ENCODE data around the gene PSME1. TPM values are rescaled to one million over a fixed set of nuclear protein-coding genes. Genes with fewer than 3 reads are reported as not detected.

The PSME1 gene
- total and polyA plus RNA-seq, 2 of the 13 experiments (the other 11 are each of a cell fraction or from before 2014, with no cell fraction given) = 159 to 608 TPM

DNA sequence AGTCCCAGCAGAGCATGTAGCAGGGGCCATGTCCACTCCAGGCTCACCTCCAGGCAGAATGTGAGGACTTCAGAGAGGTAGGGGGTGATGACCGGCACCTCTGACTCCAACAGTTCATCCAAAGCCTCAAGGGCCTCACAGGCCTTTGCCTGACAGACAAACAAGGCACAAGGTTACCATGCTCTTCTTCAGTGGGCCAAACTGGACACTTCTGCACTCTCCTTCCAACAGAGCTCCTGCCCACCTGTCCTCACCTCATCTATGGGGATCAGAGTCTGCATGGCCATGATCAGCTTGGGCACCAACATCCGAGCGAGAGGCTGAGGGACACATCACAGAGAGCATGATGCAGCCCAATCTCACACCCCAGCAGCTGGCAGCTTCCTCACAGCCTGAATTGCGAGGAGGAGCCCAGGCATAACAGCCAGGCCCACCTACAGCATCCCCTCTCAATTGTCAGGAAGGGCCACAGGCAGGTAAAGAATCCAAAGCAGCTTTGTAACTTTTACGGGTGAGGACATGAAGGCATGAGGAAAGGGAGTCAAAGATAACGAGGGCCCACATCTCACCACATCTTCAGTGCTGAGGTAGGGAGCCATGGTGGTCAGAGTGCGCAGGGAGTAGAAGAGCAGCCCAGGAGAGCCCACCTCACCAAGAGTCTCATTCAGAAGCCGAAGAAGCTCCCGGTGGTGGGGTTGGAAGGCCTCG is 51.0 kb downstream of the PSME1 start:
- H3K27me3 ChIP-seq (ENCODE audit: control insufficient read depth in 1 of 2, insufficient read depth in 2 of 2, low read length in 2 of 2) = no peaks in the 10 kb centered on the region
- peak overlapping the region in 2 of 3 experiments; percentile 77 to 92; a peak in 4 of 6 replicates for H3K4me3 ChIP-seq (replicated peaks in 1 of 3; ENCODE audit: insufficient read depth in 1 of 3, low read depth in 2 of 3, low read length in 3 of 3)
- no peak overlapping the region for H3K27ac ChIP-seq (ENCODE audit: extremely low read length, insufficient read depth, low read length)
- ATAC-seq = no peak
- CTCF ChIA-PET (ENCODE audit: low intra/inter-chr PET ratio, low total read pairs) = no interaction called here
- H3K79me2 ChIP-seq (ENCODE audit: insufficient read depth, low read length) = peaks cover 16% of the 10 kb centered on the region
- DNase-seq (ENCODE audit: low spot score) = no peak
- POLR2A ChIA-PET = interaction anchor here (0.8 to 6.4 kb wide), 9 partner anchors 9 to 112 kb away, joined by 4 to 65 read pairs (median 22); partner anchors contain the start of genes DCAF11, DHRS1, EMC9 and IRF9
- intact Hi-C loops (cut with micrococcal nuclease; ENCODE audit: unreplicated experiment) = no loop called here
- in situ Hi-C loops (cut with HindIII; ENCODE audit: extremely low pct_ligation_motif_present, low pct_unique_long_range_greater_than_20kb) = no loop called here
- peak overlapping the region; percentile 84; the same call in 1 of the 2 replicates for H3K9ac ChIP-seq (ENCODE audit: insufficient read depth, low read depth, low read length)
- H3K4me2 ChIP-seq (ENCODE audit: low read depth, low read length) = peak overlapping the region; percentile 96
- 93% methylated on average over 10 of the region's 10 CpGs for WGBS (ENCODE audit: low lambda C conversion rate)
- H3K9me3 ChIP-seq (ENCODE audit: low read length) = no peaks in the 10 kb centered on the region
- no peak overlapping the region for H2AFZ ChIP-seq (ENCODE audit: low read length)
- no TSS peak for BruUV-seq (replicated peaks)
- no peak for FAIRE-seq
- peaks cover 28% of the 10 kb centered on the region for H3K4me1 ChIP-seq (ENCODE audit: insufficient read depth, low read length)
- peaks cover 64 to 73% of the 10 kb centered on the region in 2 experiments for H3K36me3 ChIP-seq (replicated peaks in 1 of 2; ENCODE audit: control insufficient read depth in 1 of 2, insufficient read depth in 2 of 2, low read length in 2 of 2)
- H4K20me1 ChIP-seq (ENCODE audit: insufficient read depth, low read length) = no peaks in the 10 kb centered on the region
- TF ChIP-seq, protein P1, sequence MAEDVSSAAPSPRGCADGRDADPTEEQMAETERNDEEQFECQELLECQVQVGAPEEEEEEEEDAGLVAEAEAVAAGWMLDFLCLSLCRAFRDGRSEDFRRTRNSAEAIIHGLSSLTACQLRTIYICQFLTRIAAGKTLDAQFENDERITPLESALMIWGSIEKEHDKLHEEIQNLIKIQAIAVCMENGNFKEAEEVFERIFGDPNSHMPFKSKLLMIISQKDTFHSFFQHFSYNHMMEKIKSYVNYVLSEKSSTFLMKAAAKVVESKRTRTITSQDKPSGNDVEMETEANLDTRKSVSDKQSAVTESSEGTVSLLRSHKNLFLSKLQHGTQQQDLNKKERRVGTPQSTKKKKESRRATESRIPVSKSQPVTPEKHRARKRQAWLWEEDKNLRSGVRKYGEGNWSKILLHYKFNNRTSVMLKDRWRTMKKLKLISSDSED (CRISPR knock-in tag; IDR thresholded peaks at IDR 0.05) = 0 out of 2 replicates have a peak, but pooled peaks have one; percentile 30
- TF ChIP-seq BRD4 (CRISPR knock-in tag; IDR thresholded peaks at IDR 0.05) (peak; percentile 53; the same call in 1 of the 2 replicates), KLF16 (CRISPR knock-in tag; IDR thresholded peaks at IDR 0.05) (0 out of 4 replicates have a peak, but pooled peaks of 1 of the 2 experiments have one; percentile 68), NRL (CRISPR knock-in tag; IDR thresholded peaks at IDR 0.05; ENCODE audit: borderline replicate concordance) (peak; percentile 44; the same call in 1 of the 2 replicates), ZNF333 (CRISPR knock-in tag; IDR thresholded peaks at IDR 0.05; ENCODE audit: borderline replicate concordance) (peak; percentile 34; the same call in 1 of the 2 replicates), IRX3 (CRISPR knock-in tag; IDR thresholded peaks at IDR 0.05; ENCODE audit: borderline replicate concordance, low read depth) (no peak), EP300 (IDR thresholded peaks at IDR 0.05; ENCODE audit: low read depth in 2 of 2, low read length in 2 of 2) (no peak), EP300 (CRISPR knock-in tag; IDR thresholded peaks at IDR 0.05; ENCODE audit: borderline replicate concordance) (0 out of 2 replicates have a peak, but pooled peaks have one; percentile 43), PCBP2 (optimal IDR thresholded peaks at IDR 0.05; ENCODE audit: low read depth, low read length, poor library complexity, severe bottlenecking) (no peak), ZNF572 (CRISPR knock-in tag; IDR thresholded peaks at IDR 0.05) (0 out of 2 replicates have a peak, but pooled peaks have one; percentile 64), TAF1 (CRISPR knock-in tag; IDR thresholded peaks at IDR 0.05) (0 out of 2 replicates have a peak, but pooled peaks have one; percentile 10), ZNF253 (CRISPR knock-in tag; IDR thresholded peaks at IDR 0.05; ENCODE audit: borderline replicate concordance) (peak; percentile 73; the same call in 1 of the 2 replicates), EEA1 (CRISPR knock-in tag; IDR thresholded peaks at IDR 0.05; ENCODE audit: borderline replicate concordance) (0 out of 2 replicates have a peak, but pooled peaks have one; percentile 65), BORCS8-MEF2B (CRISPR knock-in tag; IDR thresholded peaks at IDR 0.05) (peak; percentile 23; the same call in 1 of the 2 replicates), ZNF207 (IDR thresholded peaks at IDR 0.05; ENCODE audit: borderline replicate concordance) (0 out of 2 replicates have a peak, but pooled peaks have one; percentile 47), ATRX (CRISPR knock-in tag; IDR thresholded peaks at IDR 0.05; ENCODE audit: borderline replicate concordance) (no peak), PHF8 (CRISPR knock-in tag; IDR thresholded peaks at IDR 0.05) (0 out of 2 replicates have a peak, but pooled peaks have one; percentile 11), ZNF563 (CRISPR knock-in tag; IDR thresholded peaks at IDR 0.05) (0 out of 2 replicates have a peak, but pooled peaks have one; percentile 35), CENPT (CRISPR knock-in tag; IDR thresholded peaks at IDR 0.05; ENCODE audit: low read depth) (0 out of 2 replicates have a peak, but pooled peaks have one; percentile 56), GATAD1 (CRISPR knock-in tag; IDR thresholded peaks at IDR 0.05) (0 out of 2 replicates have a peak, but pooled peaks have one; percentile 12)
- TF ChIP-seq, protein P2, sequence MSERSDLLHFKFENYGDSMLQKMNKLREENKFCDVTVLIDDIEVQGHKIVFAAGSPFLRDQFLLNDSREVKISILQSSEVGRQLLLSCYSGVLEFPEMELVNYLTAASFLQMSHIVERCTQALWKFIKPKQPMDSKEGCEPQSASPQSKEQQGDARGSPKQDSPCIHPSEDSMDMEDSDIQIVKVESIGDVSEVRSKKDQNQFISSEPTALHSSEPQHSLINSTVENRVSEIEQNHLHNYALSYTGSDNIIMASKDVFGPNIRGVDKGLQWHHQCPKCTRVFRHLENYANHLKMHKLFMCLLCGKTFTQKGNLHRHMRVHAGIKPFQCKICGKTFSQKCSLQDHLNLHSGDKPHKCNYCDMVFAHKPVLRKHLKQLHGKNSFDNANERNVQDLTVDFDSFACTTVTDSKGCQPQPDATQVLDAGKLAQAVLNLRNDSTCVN (CRISPR knock-in tag; IDR thresholded peaks at IDR 0.05; ENCODE audit: borderline replicate concordance) = 0 out of 2 replicates have a peak, but pooled peaks have one; percentile 34

Data from HepG2 (cell line).